ENCODE data around the gene SENP5. TPM values are rescaled to one million over a fixed set of nuclear protein-coding genes. Genes with fewer than 3 reads are reported as not detected.

The SENP5 gene
- total RNA-seq, 1 donor from 2014 or later = 41.1 TPM

GRCh38 chr3:196966526-196967401 is 99.0 kb downstream of the SENP5 start:
- intact Hi-C loops (cut with micrococcal nuclease) = loop anchor here (10.0 kb wide), 1 partner anchor 432 kb away; no protein-coding TSS in a partner anchor

GRCh38 chr3:196967412-196968232 is 99.9 kb downstream of the SENP5 start:
- intact Hi-C loops (cut with micrococcal nuclease) = loop anchor here (1.0 to 10.0 kb wide), 4 partner anchors 25 to 433 kb away; partner anchors contain the start of genes MELTF and NCBP2

GRCh38 chr3:196968233-196969133 is 100.8 kb downstream of the SENP5 start, which contains the start of gene PIGZ:
Gene PIGZ, minus strand, starts transcription at chr3:196968833. Its CDS starts 16,802 bp downstream, at chr3:196952031.
- intact Hi-C loops (cut with micrococcal nuclease) = loop anchor here (1.0 to 10.0 kb wide), 6 partner anchors 26 to 536 kb away; partner anchors contain the start of genes MELTF, NCBP2 and UBXN7

- intact Hi-C loops (cut with micrococcal nuclease) = loop anchor here (1.0 to 10.0 kb wide), 5 partner anchors 60 to 537 kb away; partner anchors contain the start of genes MELTF and UBXN7
These were observed 101.5 kb downstream of the SENP5 start for GRCh38 chr3:196969134-196969659.

GRCh38 chr3:196969660-196970546 is 102.2 kb downstream of the SENP5 start:
- intact Hi-C loops (cut with micrococcal nuclease) = loop anchor here (1.0 to 10.0 kb wide), 5 partner anchors 59 to 538 kb away; partner anchors contain the start of genes MELTF and UBXN7

GRCh38 chr3:196970547-196971093 is 102.9 kb downstream of the SENP5 start:
- intact Hi-C loops (cut with micrococcal nuclease) = no loop called here

- intact Hi-C loops (cut with micrococcal nuclease) = no loop called here
These were observed 103.5 kb downstream of the SENP5 start for GRCh38 chr3:196971094-196971698.

- intact Hi-C loops (cut with micrococcal nuclease) = no loop called here
These were observed 106.9 kb downstream of the SENP5 start for GRCh38 chr3:196974661-196975060.

GRCh38 chr3:196975349-196975748 is 107.6 kb downstream of the SENP5 start:
- intact Hi-C loops (cut with micrococcal nuclease) = no loop called here

GRCh38 chr3:196976941-196977340 is 109.2 kb downstream of the SENP5 start:
- intact Hi-C loops (cut with micrococcal nuclease) = no loop called here

- intact Hi-C loops (cut with micrococcal nuclease) = no loop called here
These were observed 111.8 kb downstream of the SENP5 start for GRCh38 chr3:196979545-196979944.

GRCh38 chr3:196981657-196982056 is 113.9 kb downstream of the SENP5 start:
- intact Hi-C loops (cut with micrococcal nuclease) = no loop called here

- intact Hi-C loops (cut with micrococcal nuclease) = no loop called here
These were observed 115.5 kb downstream of the SENP5 start for GRCh38 chr3:196983186-196983585.

Other genes with a start within 250 kb of the SENP5 start
- gene NRROS, start 228.2 kb upstream of the SENP5 start, total RNA-seq = 85.8 and 87.2 TPM in 2 replicates
- 5.8 and 7.6 TPM in 2 replicates for gene CEP19, start 155.7 kb upstream of the SENP5 start, total RNA-seq
- gene PIGX, start 155.5 kb upstream of the SENP5 start, total RNA-seq = 61.6 and 66.9 TPM in 2 replicates
- gene PAK2, start 128.1 kb upstream of the SENP5 start, total RNA-seq = 99.6 and 101 TPM in 2 replicates
- gene NCBP2, start 74.6 kb downstream of the SENP5 start, total RNA-seq = 64.3 and 65.0 TPM in 2 replicates
- gene PIGZ, start 100.9 kb downstream of the SENP5 start, total RNA-seq = 3.1 and 3.3 TPM in 2 replicates
- 6.9 and 9.0 TPM in 2 replicates for gene MELTF, start 161.9 kb downstream of the SENP5 start, total RNA-seq